ENCODE measurements around the gene CRTAC1. TPM values are rescaled to one million over a fixed set of nuclear protein-coding genes. Genes with fewer than 3 reads are reported as not detected.

The CRTAC1 gene
- total RNA-seq, 1 donor from 2014 or later: 0.30 TPM

- TF ChIP-seq EZH2phosphoT487 (IDR thresholded peaks at IDR 0.05) (no peak), EZH2 (IDR thresholded peaks at IDR 0.05) (no peak), CTCF (IDR thresholded peaks at IDR 0.05) (no peak)
- no peak for DNase-seq (ENCODE audit: low spot score)
- H3K4me2 ChIP-seq: no peak overlapping the region
- Mint-ChIP-seq H3K4me3 (no peak overlapping the region), H3K27ac (no peak overlapping the region), H3K27me3 (ENCODE audit: insufficient read depth, low read depth) (no peaks in the 10 kb centered on the region), H3K9me3 (no peaks in the 10 kb centered on the region), H3K4me1 (no peaks in the 10 kb centered on the region), H3K36me3 (no peaks in the 10 kb centered on the region)
- peaks cover 7% of the 10 kb centered on the region for H3K4me1 ChIP-seq
- no peak overlapping the region for H3K9ac ChIP-seq
- no peaks in the 10 kb centered on the region for H4K20me1 ChIP-seq (ENCODE audit: low read depth)
- H3K27me3 ChIP-seq: no peaks in the 10 kb centered on the region
- no peaks in the 10 kb centered on the region for H3F3A ChIP-seq (ENCODE audit: low read depth)
- H2AFZ ChIP-seq (replicated peaks): no peak overlapping the region
- no peak overlapping the region for H3K27ac ChIP-seq
- no peaks in the 10 kb centered on the region for H3K36me3 ChIP-seq
- H3K9me3 ChIP-seq (ENCODE audit: low read depth): no peaks in the 10 kb centered on the region
- H3K79me2 ChIP-seq (ENCODE audit: low read depth): no peaks in the 10 kb centered on the region
- no peak overlapping the region for H3K4me3 ChIP-seq
Observed at GRCh38 chr10:97895084-97895483, 135.3 kb downstream of the CRTAC1 start.

GRCh38 chr10:97894092-97894491, 136.3 kb downstream of the CRTAC1 start:
- Histone ChIP-seq H3K4me2 (no peak overlapping the region), H3K27ac (no peak overlapping the region), H3K79me2 (ENCODE audit: low read depth) (no peaks in the 10 kb centered on the region), H3K27me3 (no peaks in the 10 kb centered on the region), H3K36me3 (no peaks in the 10 kb centered on the region), H3K9me3 (ENCODE audit: low read depth) (no peaks in the 10 kb centered on the region), H3F3A (ENCODE audit: low read depth) (no peaks in the 10 kb centered on the region), H3K9ac (no peak overlapping the region), H4K20me1 (ENCODE audit: low read depth) (no peaks in the 10 kb centered on the region), H3K4me1 (peaks cover 14% of the 10 kb centered on the region), H3K4me3 (no peak overlapping the region), H2AFZ (replicated peaks) (no peak overlapping the region)
- Mint-ChIP-seq H3K9me3 (no peaks in the 10 kb centered on the region), H3K36me3 (no peaks in the 10 kb centered on the region), H3K27me3 (ENCODE audit: insufficient read depth, low read depth) (no peaks in the 10 kb centered on the region), H3K4me1 (peaks cover 10% of the 10 kb centered on the region), H3K4me3 (no peak overlapping the region), H3K27ac (no peak overlapping the region)
- TF ChIP-seq EZH2 (IDR thresholded peaks at IDR 0.05) (no peak), CTCF (IDR thresholded peaks at IDR 0.05) (no peak), EZH2phosphoT487 (IDR thresholded peaks at IDR 0.05) (no peak)
- DNase-seq (ENCODE audit: low spot score): no peak

GRCh38 chr10:97892939-97893338, 137.5 kb downstream of the CRTAC1 start:
- no peak for DNase-seq (ENCODE audit: low spot score)
- TF ChIP-seq CTCF (IDR thresholded peaks at IDR 0.05): no peak
- no peak for TF ChIP-seq EZH2 (IDR thresholded peaks at IDR 0.05)
- TF ChIP-seq EZH2phosphoT487 (IDR thresholded peaks at IDR 0.05): no peak
- Histone ChIP-seq H3K27ac (no peak overlapping the region), H3F3A (ENCODE audit: low read depth) (no peaks in the 10 kb centered on the region), H3K4me1 (peaks cover 19% of the 10 kb centered on the region), H4K20me1 (ENCODE audit: low read depth) (no peaks in the 10 kb centered on the region), H3K4me3 (no peak overlapping the region), H2AFZ (replicated peaks) (no peak overlapping the region), H3K4me2 (no peak overlapping the region), H3K79me2 (ENCODE audit: low read depth) (no peaks in the 10 kb centered on the region), H3K36me3 (no peaks in the 10 kb centered on the region), H3K27me3 (no peaks in the 10 kb centered on the region), H3K9ac (no peak overlapping the region), H3K9me3 (ENCODE audit: low read depth) (no peaks in the 10 kb centered on the region)
- no peaks in the 10 kb centered on the region for H3K9me3 Mint-ChIP-seq
- no peak overlapping the region for H3K27ac Mint-ChIP-seq
- H3K36me3 Mint-ChIP-seq: no peaks in the 10 kb centered on the region
- H3K27me3 Mint-ChIP-seq (ENCODE audit: insufficient read depth, low read depth): peaks cover 3% of the 10 kb centered on the region
- no peak overlapping the region for H3K4me3 Mint-ChIP-seq
- peaks cover 16% of the 10 kb centered on the region for H3K4me1 Mint-ChIP-seq
